GM19239 (cell line): ENCODE data around the gene MMP13.
A peak's percentile ranks its signal among the peaks of the same experiment; 100 is the strongest.

ENCODE experiments used
- DNase-seq: peaks from one replicate; pipeline ENCODE4 v3.0.0; 2011; ENCODE audit warnings: low spot score; ENCODE audit not compliant: insufficient read length
- FAIRE-seq: peaks from 2 replicates; lab custom pipeline; 2011; peaks lifted over from hg19 to GRCh38; lab: Jason Lieb, UNC

MMP13 gene

GRCh38 chr11:102940714-102941588 is 14.6 kb downstream of the MMP13 start:
- DNase-seq (peak; percentile 32), FAIRE-seq (peak; percentile 65)

GRCh38 chr11:102936864-102937509 is 18.5 kb downstream of the MMP13 start:
- FAIRE-seq (no peak), DNase-seq (no peak)

- no peak for FAIRE-seq
Measured at GRCh38 chr11:102935514-102935913, 20.0 kb downstream of the MMP13 start.

GRCh38 chr11:102934735-102935134 is 20.8 kb downstream of the MMP13 start:
- no peak for DNase-seq
- no peak for FAIRE-seq

More at GRCh38 chr11:102935514-102935913, 20.0 kb downstream of the MMP13 start:
- no peak for DNase-seq

- FAIRE-seq: no peak
Measured at GRCh38 chr11:102933627-102934026, 21.9 kb downstream of the MMP13 start.

GRCh38 chr11:102932678-102933077 is 22.9 kb downstream of the MMP13 start:
- no peak for DNase-seq
- no peak for FAIRE-seq

More at GRCh38 chr11:102933627-102934026, 21.9 kb downstream of the MMP13 start:
- no peak for DNase-seq

GRCh38 chr11:102930451-102930850 is 25.1 kb downstream of the MMP13 start:
- DNase-seq: no peak
- no peak for FAIRE-seq

- DNase-seq (no peak), FAIRE-seq (no peak)
Measured at GRCh38 chr11:102929972-102930371, 25.6 kb downstream of the MMP13 start.

- FAIRE-seq: no peak
- DNase-seq: no peak
Measured at GRCh38 chr11:102929166-102929565, 26.4 kb downstream of the MMP13 start.

- FAIRE-seq (no peak), DNase-seq (no peak)
Measured at GRCh38 chr11:102928247-102928646, 27.3 kb downstream of the MMP13 start.

- DNase-seq (no peak), FAIRE-seq (no peak)
Measured at GRCh38 chr11:102927624-102927990, 27.9 kb downstream of the MMP13 start.

GRCh38 chr11:102926961-102927623 is 28.4 kb downstream of the MMP13 start:
- no peak for FAIRE-seq
- DNase-seq: no peak

GRCh38 chr11:102926517-102926916 is 29.0 kb downstream of the MMP13 start:
- no peak for FAIRE-seq
- DNase-seq: no peak

- no peak for FAIRE-seq
Measured at GRCh38 chr11:102925988-102926387, 29.5 kb downstream of the MMP13 start.

GRCh38 chr11:102924851-102925380 is 30.6 kb downstream of the MMP13 start:
- FAIRE-seq (no peak), DNase-seq (no peak)

More at GRCh38 chr11:102925988-102926387, 29.5 kb downstream of the MMP13 start:
- DNase-seq: no peak

GRCh38 chr11:102921587-102922220 is 33.8 kb downstream of the MMP13 start:
- DNase-seq (no peak), FAIRE-seq (no peak)

- no peak for DNase-seq
- no peak for FAIRE-seq
Measured at GRCh38 chr11:102920118-102920684, 35.3 kb downstream of the MMP13 start.

GRCh38 chr11:102915044-102915375 is 40.5 kb downstream of the MMP13 start:
- DNase-seq (no peak), FAIRE-seq (no peak)

- FAIRE-seq: peak; percentile 28
- DNase-seq: no peak
Measured at GRCh38 chr11:102914238-102915043, 41.1 kb downstream of the MMP13 start.
